HepG2 (cell line): ENCODE measurements around the gene SLITRK5.

ENCODE experiments used
- ASH2L ChIP-seq: fragments of 300-600, 200-600 bp; sonication (generic); IDR thresholded peaks from 2 replicates; pipeline ENCODE4 v1.7.0; 2017; ENCODE audit warnings: low read depth, mild to moderate bottlenecking, moderate library complexity, mixed read lengths, low read length; ENCODE audit not compliant: insufficient read length
- POLR2A ChIP-seq, 2 experiments: IDR thresholded peaks; 2 replicates each; pipeline ENCODE4 v1.6.1; 2011; ENCODE audit warnings: low read depth in 2 of 2, low read length in 2 of 2, mild to moderate bottlenecking in 1 of 2, moderate library complexity in 1 of 2; ENCODE audit not compliant: insufficient read depth in 1 of 2
- POLR2AphosphoS5 ChIP-seq: IDR thresholded peaks from 2 replicates; pipeline ENCODE4 v1.6.1; 2012; ENCODE audit warnings: low read depth, low read length
- RNF2 ChIP-seq: fragments of 450-650 bp; conservative IDR thresholded peaks from 2 replicates; pipeline ENCODE4 v1.6.1; 2016; ENCODE audit warnings: low read depth
- SIX1 ChIP-seq: sonication (generic); formaldehyde crosslinking; IDR thresholded peaks from 2 replicates; pipeline ENCODE4 v1.4.0; 2020; ENCODE audit warnings: missing genetic modification reagents, borderline replicate concordance
- SUZ12 ChIP-seq: fragments of 150-350 bp; IDR thresholded peaks from 2 replicates; pipeline ENCODE4 v1.6.1; 2014; ENCODE audit warnings: low read depth, low read length
- TF ChIP-seq, protein P1 (sequence below): sonication (generic); formaldehyde crosslinking; IDR thresholded peaks from 2 replicates; pipeline ENCODE4 v1.4.0; 2020; ENCODE audit warnings: missing genetic modification reagents, borderline replicate concordance
- TF ChIP-seq, protein P2 (sequence below): sonication (generic); formaldehyde crosslinking; IDR thresholded peaks from 2 replicates; pipeline ENCODE4 v1.4.0; 2020; ENCODE audit warnings: missing genetic modification reagents
- TF ChIP-seq, protein P3 (sequence below): sonication (generic); formaldehyde crosslinking; IDR thresholded peaks from 2 replicates; pipeline ENCODE4 v1.5.0; 2020; ENCODE audit warnings: mild to moderate bottlenecking, missing genetic modification reagents, moderate library complexity

- TF ChIP-seq, protein P1, sequence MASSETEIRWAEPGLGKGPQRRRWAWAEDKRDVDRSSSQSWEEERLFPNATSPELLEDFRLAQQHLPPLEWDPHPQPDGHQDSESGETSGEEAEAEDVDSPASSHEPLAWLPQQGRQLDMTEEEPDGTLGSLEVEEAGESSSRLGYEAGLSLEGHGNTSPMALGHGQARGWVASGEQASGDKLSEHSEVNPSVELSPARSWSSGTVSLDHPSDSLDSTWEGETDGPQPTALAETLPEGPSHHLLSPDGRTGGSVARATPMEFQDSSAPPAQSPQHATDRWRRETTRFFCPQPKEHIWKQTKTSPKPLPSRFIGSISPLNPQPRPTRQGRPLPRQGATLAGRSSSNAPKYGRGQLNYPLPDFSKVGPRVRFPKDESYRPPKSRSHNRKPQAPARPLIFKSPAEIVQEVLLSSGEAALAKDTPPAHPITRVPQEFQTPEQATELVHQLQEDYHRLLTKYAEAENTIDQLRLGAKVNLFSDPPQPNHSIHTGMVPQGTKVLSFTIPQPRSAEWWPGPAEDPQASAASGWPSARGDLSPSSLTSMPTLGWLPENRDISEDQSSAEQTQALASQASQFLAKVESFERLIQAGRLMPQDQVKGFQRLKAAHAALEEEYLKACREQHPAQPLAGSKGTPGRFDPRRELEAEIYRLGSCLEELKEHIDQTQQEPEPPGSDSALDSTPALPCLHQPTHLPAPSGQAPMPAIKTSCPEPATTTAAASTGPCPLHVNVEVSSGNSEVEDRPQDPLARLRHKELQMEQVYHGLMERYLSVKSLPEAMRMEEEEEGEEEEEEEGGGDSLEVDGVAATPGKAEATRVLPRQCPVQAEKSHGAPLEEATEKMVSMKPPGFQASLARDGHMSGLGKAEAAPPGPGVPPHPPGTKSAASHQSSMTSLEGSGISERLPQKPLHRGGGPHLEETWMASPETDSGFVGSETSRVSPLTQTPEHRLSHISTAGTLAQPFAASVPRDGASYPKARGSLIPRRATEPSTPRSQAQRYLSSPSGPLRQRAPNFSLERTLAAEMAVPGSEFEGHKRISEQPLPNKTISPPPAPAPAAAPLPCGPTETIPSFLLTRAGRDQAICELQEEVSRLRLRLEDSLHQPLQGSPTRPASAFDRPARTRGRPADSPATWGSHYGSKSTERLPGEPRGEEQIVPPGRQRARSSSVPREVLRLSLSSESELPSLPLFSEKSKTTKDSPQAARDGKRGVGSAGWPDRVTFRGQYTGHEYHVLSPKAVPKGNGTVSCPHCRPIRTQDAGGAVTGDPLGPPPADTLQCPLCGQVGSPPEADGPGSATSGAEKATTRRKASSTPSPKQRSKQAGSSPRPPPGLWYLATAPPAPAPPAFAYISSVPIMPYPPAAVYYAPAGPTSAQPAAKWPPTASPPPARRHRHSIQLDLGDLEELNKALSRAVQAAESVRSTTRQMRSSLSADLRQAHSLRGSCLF (CRISPR knock-in tag) = no peak
- TF ChIP-seq SUZ12 (no peak), ASH2L (no peak), POLR2A (IDR thresholded peaks at IDR 0.05; ENCODE audit: insufficient read depth in 1 of 2, low read depth in 2 of 2, low read length in 2 of 2) (no peak), RNF2 (no peak), SIX1 (CRISPR knock-in tag) (no peak), POLR2AphosphoS5 (no peak)
- TF ChIP-seq, protein P2, sequence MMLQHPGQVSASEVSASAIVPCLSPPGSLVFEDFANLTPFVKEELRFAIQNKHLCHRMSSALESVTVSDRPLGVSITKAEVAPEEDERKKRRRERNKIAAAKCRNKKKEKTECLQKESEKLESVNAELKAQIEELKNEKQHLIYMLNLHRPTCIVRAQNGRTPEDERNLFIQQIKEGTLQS (CRISPR knock-in tag) = no peak
- TF ChIP-seq, protein P3, sequence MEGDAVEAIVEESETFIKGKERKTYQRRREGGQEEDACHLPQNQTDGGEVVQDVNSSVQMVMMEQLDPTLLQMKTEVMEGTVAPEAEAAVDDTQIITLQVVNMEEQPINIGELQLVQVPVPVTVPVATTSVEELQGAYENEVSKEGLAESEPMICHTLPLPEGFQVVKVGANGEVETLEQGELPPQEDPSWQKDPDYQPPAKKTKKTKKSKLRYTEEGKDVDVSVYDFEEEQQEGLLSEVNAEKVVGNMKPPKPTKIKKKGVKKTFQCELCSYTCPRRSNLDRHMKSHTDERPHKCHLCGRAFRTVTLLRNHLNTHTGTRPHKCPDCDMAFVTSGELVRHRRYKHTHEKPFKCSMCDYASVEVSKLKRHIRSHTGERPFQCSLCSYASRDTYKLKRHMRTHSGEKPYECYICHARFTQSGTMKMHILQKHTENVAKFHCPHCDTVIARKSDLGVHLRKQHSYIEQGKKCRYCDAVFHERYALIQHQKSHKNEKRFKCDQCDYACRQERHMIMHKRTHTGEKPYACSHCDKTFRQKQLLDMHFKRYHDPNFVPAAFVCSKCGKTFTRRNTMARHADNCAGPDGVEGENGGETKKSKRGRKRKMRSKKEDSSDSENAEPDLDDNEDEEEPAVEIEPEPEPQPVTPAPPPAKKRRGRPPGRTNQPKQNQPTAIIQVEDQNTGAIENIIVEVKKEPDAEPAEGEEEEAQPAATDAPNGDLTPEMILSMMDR = no peak
These were observed 25.3 kb downstream of the SLITRK5 start for GRCh38 chr13:87696458-87696857.
